8988T (cell line): ENCODE data around the gene SLC22A15.
"Not testable (repeated sequence)": the region's sequence is repeated elsewhere in the genome, so short reads cannot be mapped to it uniquely, and the experiment has no call there.

Source experiments
- DNase-seq: peaks from one replicate; pipeline ENCODE4 v3.0.0; 2011

Gene SLC22A15

GRCh38 chr1:115976062-115976920, at the start of gene SLC22A15:
Gene SLC22A15, plus strand, starts transcription at chr1:115976513. Its CDS starts 115 bp downstream, at chr1:115976628.
- peak; percentile 41 for DNase-seq

DNA sequence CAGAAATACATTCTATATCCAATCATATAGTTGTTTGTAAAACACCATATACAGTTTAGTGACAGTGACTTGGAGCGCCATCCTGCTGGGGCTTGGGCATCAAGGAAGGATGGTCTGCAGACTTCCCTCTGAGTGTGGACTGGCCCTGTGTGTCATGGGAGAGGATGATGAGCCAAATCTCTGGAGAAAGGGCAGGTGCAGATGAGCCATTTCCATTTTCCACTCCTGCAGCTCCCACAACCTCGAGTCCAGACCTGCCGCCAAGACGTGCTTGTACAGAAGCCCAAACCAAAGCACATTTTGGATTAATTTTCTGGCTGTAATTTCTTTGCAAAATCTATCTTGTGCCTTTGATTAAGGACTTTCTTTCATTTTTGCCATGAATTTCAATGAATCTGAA, 48.3 kb upstream of the SLC22A15 start:
- DNase-seq, result no peak

DNA sequence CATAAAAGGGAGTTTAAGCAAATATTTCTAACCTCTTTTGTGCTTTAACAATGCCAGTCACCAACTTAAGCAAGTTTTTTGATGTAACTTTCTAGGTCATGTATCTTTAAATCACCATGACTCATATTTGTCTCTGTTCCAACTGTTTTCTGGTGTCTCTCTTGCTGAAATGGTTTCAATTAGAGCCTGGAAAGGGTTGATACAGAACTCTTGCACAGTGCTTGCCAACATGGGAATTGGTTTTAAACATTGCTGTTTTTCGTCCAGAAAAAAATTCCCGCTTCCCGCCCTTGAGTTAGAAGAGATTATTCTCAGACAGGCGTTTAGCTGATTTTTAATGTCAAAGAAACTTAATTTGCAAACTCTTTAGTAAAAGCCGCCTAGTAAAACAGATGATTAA, 46.4 kb upstream of the SLC22A15 start:
- no peak for DNase-seq

GRCh38 chr1:115933625-115934024, 42.7 kb upstream of the SLC22A15 start:
- DNase-seq, result no peak

DNA sequence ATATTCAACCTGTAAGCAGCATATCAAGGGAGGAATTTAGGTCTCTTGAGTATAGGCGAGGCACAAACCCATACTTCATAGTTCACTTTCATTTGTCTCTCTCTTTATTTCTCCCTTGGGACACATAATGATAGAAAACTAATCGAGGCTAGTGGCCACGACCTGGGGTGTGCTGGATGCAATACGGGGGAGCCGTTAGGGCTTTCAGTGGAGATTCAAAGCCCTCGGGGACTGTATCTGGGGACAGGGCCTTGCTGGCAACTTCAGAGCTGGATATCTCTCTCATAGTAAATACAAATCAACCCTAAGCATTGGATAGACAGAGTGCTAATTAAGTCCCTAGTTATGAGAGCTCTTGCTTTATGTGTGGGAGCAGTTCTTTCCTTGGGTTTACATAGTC, 36.9 kb upstream of the SLC22A15 start:
- no peak for DNase-seq

DNA sequence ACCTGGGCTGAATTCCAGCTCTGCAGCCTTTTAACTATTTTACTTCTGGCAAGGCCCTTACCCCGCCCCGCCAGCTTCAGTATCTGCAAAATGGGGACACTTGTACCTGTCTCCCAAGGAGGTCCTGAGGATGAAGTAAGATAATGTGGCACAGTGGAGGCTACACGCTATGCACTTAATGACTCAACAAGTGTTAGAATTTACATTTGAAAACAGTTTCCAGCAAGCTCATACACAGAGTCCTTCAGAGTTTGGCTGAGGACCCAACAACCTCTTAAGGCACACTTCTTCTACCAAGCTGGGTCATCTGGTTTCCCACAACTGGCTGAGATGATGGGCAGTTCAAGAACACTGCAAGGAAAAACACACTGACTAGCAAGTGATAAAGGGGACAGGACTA, 30.2 kb upstream of the SLC22A15 start:
- no peak for DNase-seq

GRCh38 chr1:115949156-115949555, 27.2 kb upstream of the SLC22A15 start:
- DNase-seq, result no peak

- DNase-seq, result no peak
These were observed 24.8 kb upstream of the SLC22A15 start for GRCh38 chr1:115951560-115951959.

- no peak for DNase-seq
These were observed 23.8 kb upstream of the SLC22A15 start for GRCh38 chr1:115952547-115952946.

GRCh38 chr1:115953180-115953579, 23.1 kb upstream of the SLC22A15 start:
- DNase-seq, result no peak

DNA sequence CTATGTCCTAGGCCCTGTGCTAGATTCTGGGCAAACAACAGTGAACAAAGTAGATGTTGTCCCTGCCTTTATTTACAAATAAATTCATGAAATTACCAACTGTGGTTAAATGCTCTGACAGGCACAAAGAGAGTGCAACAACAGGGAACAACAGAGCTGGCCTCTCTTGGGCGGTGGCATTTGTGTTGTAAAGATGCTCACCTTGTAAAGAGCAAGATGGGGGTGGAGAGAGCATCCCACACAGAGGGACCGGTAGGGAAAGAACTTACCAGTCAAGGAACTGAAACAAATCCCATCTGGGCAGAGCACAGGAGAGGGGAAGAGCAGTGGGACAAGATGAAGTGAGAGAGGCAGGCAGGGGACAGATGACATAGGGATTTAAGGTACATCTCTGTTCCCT, 21.6 kb upstream of the SLC22A15 start:
- DNase-seq, result no peak

DNA sequence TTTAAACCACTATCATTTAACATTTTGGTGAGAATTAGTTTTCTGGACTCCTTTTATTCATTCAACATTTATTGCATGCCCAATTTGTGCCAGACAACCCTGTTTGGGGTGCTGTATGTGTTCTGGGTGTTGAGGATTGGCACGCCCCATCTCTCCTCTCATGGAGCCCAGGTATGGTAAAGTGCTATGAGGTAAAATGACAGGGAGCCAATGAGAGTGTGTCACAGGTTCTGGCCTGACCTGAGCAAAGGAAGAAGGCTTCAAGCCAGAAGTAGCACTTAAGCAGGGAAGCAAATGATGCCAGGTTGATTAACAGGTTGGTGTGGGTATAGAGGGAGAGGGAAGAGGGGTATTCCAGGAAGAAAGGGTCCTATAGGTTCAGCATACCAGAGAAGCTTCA, 21.1 kb upstream of the SLC22A15 start:
- DNase-seq, result no peak

- no peak for DNase-seq
These were observed 17.4 kb upstream of the SLC22A15 start for GRCh38 chr1:115958866-115959265.

DNA sequence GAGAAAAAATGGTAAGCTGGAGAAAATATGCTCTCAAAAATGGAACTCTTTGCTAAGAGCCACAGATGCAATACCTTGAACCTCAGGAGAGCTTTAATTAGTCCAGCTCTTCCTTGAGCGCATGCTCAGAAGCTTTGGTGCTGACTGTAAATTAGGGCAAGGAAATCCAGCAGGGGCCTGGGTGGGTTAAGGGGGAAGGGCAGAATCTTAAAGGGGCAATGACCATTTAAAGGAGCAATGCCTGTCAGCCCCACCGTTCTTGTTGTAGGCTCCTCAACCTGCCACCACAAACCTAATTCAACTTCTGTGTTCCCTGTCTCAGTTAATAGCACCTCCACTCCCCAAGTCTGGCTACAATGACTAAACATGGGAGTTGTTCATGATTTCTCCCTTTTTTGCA, 6.8 kb upstream of the SLC22A15 start:
- no peak for DNase-seq

- not testable (repeated sequence) for DNase-seq
These were observed 4.5 kb upstream of the SLC22A15 start for GRCh38 chr1:115971778-115972177.

DNA sequence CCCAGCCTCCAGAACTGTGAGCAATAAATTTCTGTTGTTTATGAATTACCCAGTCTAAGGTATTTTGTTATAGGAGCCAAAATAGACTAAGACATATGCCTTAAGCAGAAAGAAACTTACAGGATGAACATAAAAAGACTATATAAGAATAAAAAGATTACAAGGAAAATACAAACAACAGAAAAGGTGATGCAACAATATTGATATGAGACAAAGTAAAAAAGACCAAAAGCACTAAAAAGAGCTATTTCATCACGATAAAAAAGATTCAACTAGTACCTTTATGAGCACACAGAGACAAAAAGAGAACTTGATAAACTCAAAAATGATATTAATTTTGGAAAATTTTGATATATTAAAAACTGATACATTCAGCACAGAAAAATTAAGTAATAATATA, 3.2 kb upstream of the SLC22A15 start:
- no peak for DNase-seq

- no peak for DNase-seq
These were observed 698 bp upstream of the SLC22A15 start for GRCh38 chr1:115975569-115976061.

DNA sequence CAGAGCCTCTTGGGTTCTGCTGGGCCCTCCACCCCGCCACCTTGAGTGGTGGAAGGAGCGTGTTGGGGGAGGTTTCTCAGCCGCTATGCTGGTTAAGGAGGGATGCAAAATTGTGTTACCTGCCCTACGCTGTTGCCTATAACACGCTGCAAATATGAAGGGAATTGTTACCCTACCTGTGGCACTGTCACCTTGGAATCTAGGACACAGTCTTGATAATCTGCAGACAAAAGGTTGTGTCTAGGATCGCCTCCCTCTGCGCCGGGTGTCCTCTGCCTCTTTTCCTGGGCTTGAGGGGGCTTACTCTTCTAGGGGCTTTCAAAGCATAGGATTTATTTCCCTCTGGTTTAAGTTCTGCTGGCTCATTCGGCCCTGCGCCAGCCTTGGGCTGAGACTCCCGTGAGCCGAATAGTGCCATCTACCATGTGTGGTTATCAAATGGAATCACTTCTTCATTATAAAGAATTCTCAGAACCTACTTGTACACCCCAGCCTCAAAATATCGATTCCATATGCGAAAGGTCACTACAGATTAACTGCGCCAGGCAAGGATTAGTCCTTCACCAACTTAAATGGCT, 697 bp downstream of the SLC22A15 start:
- DNase-seq, result no peak

- DNase-seq, result no peak
These were observed 1.4 kb downstream of the SLC22A15 start for GRCh38 chr1:115977499-115978258.

- no peak for DNase-seq
These were observed 2.1 kb downstream of the SLC22A15 start for GRCh38 chr1:115978292-115978941.

DNA sequence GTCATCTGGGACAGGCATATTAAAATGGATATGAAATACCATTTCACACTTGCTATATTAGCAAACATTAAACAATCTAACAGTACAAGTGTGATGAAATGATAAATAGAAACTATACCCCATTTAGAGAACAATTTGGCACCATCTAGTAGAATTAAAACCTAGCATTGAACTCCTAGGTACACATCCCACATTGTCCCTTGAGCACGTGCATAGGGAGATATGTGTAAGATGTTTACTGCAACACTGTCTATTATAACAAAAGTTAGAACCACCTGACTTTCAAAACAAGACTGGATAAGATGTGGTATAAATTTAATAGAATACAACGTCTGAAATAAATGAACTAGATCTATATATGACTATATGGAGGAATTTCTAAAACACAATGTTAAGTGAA, 3.8 kb downstream of the SLC22A15 start:
- DNase-seq, result no peak

- peak; percentile 20 for DNase-seq
These were observed 5.0 kb downstream of the SLC22A15 start for GRCh38 chr1:115980998-115981993.
